B cell (primary cell): ENCODE results near the gene HIBCH. TPM values are rescaled to one million over a fixed set of nuclear protein-coding genes. Genes with fewer than 3 reads are reported as not detected.

Experiments used
- ATAC-seq: fragments of 200-7000 bp; cut with Tn5 transposase; one replicate; pipeline ENCODE4 v1.10.0; 2021; ENCODE audit warnings: low read depth, mild to moderate bottlenecking, moderate number of reproducible peaks, moderate library complexity
- CTCF ChIA-PET: fragments of 350-600 bp; sonication (Branson Sonifier 250); formaldehyde crosslinking; loops from one replicate; lab custom pipeline; 2021; ENCODE audit warnings: antibody characterized with exemption, inconsistent platforms; lab: Charles Lee
- POLR2A ChIA-PET: fragments of 350-600 bp; sonication (Branson Sonifier 250); formaldehyde crosslinking; loops from one replicate; lab custom pipeline; 2021; ENCODE audit warnings: antibody characterized with exemption; lab: Charles Lee
- DNase-seq: peaks from one replicate; pipeline ENCODE4 v3.0.0; 2013
- H2AFZ ChIP-seq: 2 replicates; pipeline ENCODE4 v1.6.1; 2012; ENCODE audit warnings: mild to moderate bottlenecking, low read depth, low read length; ENCODE audit not compliant: insufficient read depth, poor library complexity, severe bottlenecking
- H3K27ac ChIP-seq, 2 donors: 1 replicate in 1 of 2; 2 replicates in 1 of 2; pipeline ENCODE4 v1.5.1; 2012 to 2013; ENCODE audit warnings: low read length in 2 of 2, mild to moderate bottlenecking in 2 of 2, moderate library complexity in 1 of 2
- H3K27me3 ChIP-seq, 4 experiments: fragments of 200-600 bp in 1 of 4; sonication (generic) in 1 of 4; replicated peaks in 1 of 4; 1 replicate in 2 of 4; 2 replicates in 2 of 4; pipeline versions ENCODE4 v1.6.1 to v1.7.0; 2013 to 2016; ENCODE audit warnings: low read length in 3 of 4, mild to moderate bottlenecking in 2 of 4, mixed read lengths in 1 of 4, moderate library complexity in 1 of 4; ENCODE audit not compliant: insufficient read depth in 4 of 4, control insufficient read depth in 3 of 4; ENCODE audit errors: control extremely low read depth in 1 of 4
- H3K36me3 ChIP-seq, 2 experiments: replicated peaks in 1 of 2; 1 replicate in 1 of 2; 2 replicates in 1 of 2; pipeline versions ENCODE4 v1.6.1 to v1.7.1; 2013; ENCODE audit warnings: low read length in 1 of 2; ENCODE audit not compliant: insufficient read depth in 2 of 2, control insufficient read depth in 1 of 2; ENCODE audit errors: control extremely low read depth in 1 of 2, extremely low read depth in 1 of 2
- H3K4me1 ChIP-seq, 2 donors: fragments of 200-600 bp in 1 of 2; sonication (generic) in 1 of 2; 1 replicate in 1 of 2; 2 replicates in 1 of 2; pipeline versions ENCODE4 v1.5.1 to v1.6.1; 2013 to 2017; ENCODE audit warnings: low read length in 2 of 2; ENCODE audit not compliant: control insufficient read depth in 2 of 2, insufficient read depth in 2 of 2
- H3K4me2 ChIP-seq: replicated peaks from 2 replicates; pipeline ENCODE3; 2012; ENCODE audit warnings: mild to moderate bottlenecking, low read depth, low read length; ENCODE audit not compliant: poor library complexity, severe bottlenecking
- H3K4me3 ChIP-seq, 5 experiments: fragments of 200-600 bp in 1 of 5; sonication (generic) in 1 of 5; 1 replicate in 3 of 5; 2 replicates in 2 of 5; pipeline versions ENCODE4 v1.5.1 to v1.7.0; 2011 to 2016; ENCODE audit warnings: low read length in 4 of 5, mild to moderate bottlenecking in 4 of 5, low read depth in 2 of 5, control low read depth in 1 of 5, moderate library complexity in 1 of 5; ENCODE audit not compliant: insufficient read depth in 1 of 5; ENCODE audit errors: control extremely low read depth in 1 of 5, extremely low read depth in 1 of 5
- H3K79me2 ChIP-seq: fragments of 200-600 bp; sonication (generic); one replicate; pipeline ENCODE4 v1.6.0; 2016; ENCODE audit warnings: low read length; ENCODE audit not compliant: control insufficient read depth, insufficient read depth
- H3K9ac ChIP-seq: fragments of 200-600 bp; sonication (generic); 2 replicates; pipeline ENCODE4 v1.6.1; 2017; ENCODE audit warnings: mild to moderate bottlenecking, low read length, moderate library complexity
- H3K9me3 ChIP-seq, 3 donors: one replicate each; pipeline versions ENCODE4 v1.6.1 to v1.7.1; 2013; ENCODE audit warnings: low read length in 2 of 3; ENCODE audit not compliant: control insufficient read depth in 2 of 3, insufficient read depth in 1 of 3; ENCODE audit errors: control extremely low read depth in 1 of 3
- H4K20me1 ChIP-seq: 2 replicates; pipeline ENCODE4 v1.6.0; 2012; ENCODE audit warnings: mild to moderate bottlenecking, low read length; ENCODE audit not compliant: insufficient read depth, control insufficient read depth, poor library complexity, severe bottlenecking
- H3K27ac Mint-ChIP-seq: one replicate; pipeline ENCODE4 v1.8.0; 2021; ENCODE audit warnings: mixed read lengths
- H3K27me3 Mint-ChIP-seq: one replicate; pipeline ENCODE4 v1.8.0; 2021; ENCODE audit warnings: mixed read lengths
- H3K4me1 Mint-ChIP-seq: one replicate; pipeline ENCODE4 v1.8.0; 2021; ENCODE audit warnings: mixed read lengths
- H3K4me3 Mint-ChIP-seq: one replicate; pipeline ENCODE4 v1.8.0; 2021; ENCODE audit warnings: mixed read lengths
- H3K9me3 Mint-ChIP-seq: one replicate; pipeline ENCODE4 v1.8.0; 2022; ENCODE audit warnings: mixed read lengths; ENCODE audit not compliant: insufficient read depth
- CTCF ChIP-seq: fragments of 200-600 bp; IDR thresholded peaks from one replicate; pipeline ENCODE4 v1.8.0; 2022; ENCODE audit warnings: antibody characterized with exemption, mild to moderate bottlenecking
- EZH2 ChIP-seq: IDR thresholded peaks from 2 replicates; pipeline ENCODE4 v1.6.1; 2012; ENCODE audit warnings: borderline replicate concordance, low read depth, mild to moderate bottlenecking, moderate library complexity, low read length; ENCODE audit not compliant: insufficient read depth, poor library complexity, severe bottlenecking
- WGBS: methylation state at CpG from one replicate; pipeline ENCODE4 v1.1.5; 2013; ENCODE audit warnings: missing lambda C conversion rate; ENCODE audit not compliant: insufficient coverage; 5-methylcytosine and 5-hydroxymethylcytosine counted together
- intact Hi-C: fragments of 100-400 bp; cut with micrococcal nuclease; formaldehyde crosslinking; loops from one replicate; pipeline ENCODE4 v1.10.0; 2022
- polyA plus RNA-seq: library from polyadenylated mRNA; depleted of rRNA; stranded (reverse); fragments of >200 nt; gene quantifications from 2 replicates; pipeline ENCODE4 v1.2.3, GENCODE V29; 2012
- total RNA-seq, 2 donors: library from RNA; stranded (reverse); fragments of 120-200 nt in 1 of 2; gene quantifications; 1 replicate in 1 of 2; 2 replicates in 1 of 2; pipeline versions ENCODE4 v1.2.3 to v1.2.4, GENCODE V29; 2013 to 2022

The HIBCH gene
- total and polyA plus RNA-seq, 2 donors (not counting 1 experiment from before 2014, with no cell fraction given): 5.6 to 30.2 TPM

GRCh38 chr2:190335225-190335559 lies 15.6 kb upstream of the HIBCH start:
- CTCF ChIA-PET: no interaction called here
- Histone ChIP-seq H3K36me3 (no peaks in the 10 kb centered on the region), H4K20me1 (no peaks in the 10 kb centered on the region), H3K4me2 (no peak overlapping the region), H3K27ac (no peak overlapping the region), H2AFZ (no peak overlapping the region), H3K27me3 (no peaks in the 10 kb centered on the region), H3K9ac (no peak overlapping the region), H3K79me2 (no peaks in the 10 kb centered on the region), H3K4me3 (no peak overlapping the region), H3K9me3 (peaks cover 0 to 2% (median 0%) of the 10 kb centered on the region in 3 donors), H3K4me1 (no peaks in the 10 kb centered on the region)
- intact Hi-C loops: no loop called here
- Mint-ChIP-seq H3K4me3 (no peak overlapping the region), H3K27ac (no peak overlapping the region), H3K27me3 (peaks cover 10% of the 10 kb centered on the region), H3K9me3 (no peaks in the 10 kb centered on the region), H3K4me1 (no peaks in the 10 kb centered on the region)
- DNase-seq (no peak), ATAC-seq (no peak)
- no peak for TF ChIP-seq EZH2
- TF ChIP-seq CTCF: no peak
- POLR2A ChIA-PET: no interaction called here

GRCh38 chr2:190334479-190335224 lies 15.0 kb upstream of the HIBCH start:
- WGBS: 54% methylated on average over 3 of the region's 8 CpGs
- Histone ChIP-seq H3K27ac (no peak overlapping the region), H3K9ac (no peak overlapping the region), H2AFZ (no peak overlapping the region), H4K20me1 (no peaks in the 10 kb centered on the region), H3K4me2 (no peak overlapping the region), H3K79me2 (no peaks in the 10 kb centered on the region), H3K27me3 (no peaks in the 10 kb centered on the region), H3K36me3 (no peaks in the 10 kb centered on the region), H3K4me3 (no peak overlapping the region), H3K4me1 (no peaks in the 10 kb centered on the region), H3K9me3 (peaks cover 0 to 2% (median 0%) of the 10 kb centered on the region in 3 donors)
- Mint-ChIP-seq H3K4me3 (no peak overlapping the region), H3K4me1 (no peaks in the 10 kb centered on the region), H3K27ac (no peak overlapping the region), H3K9me3 (no peaks in the 10 kb centered on the region), H3K27me3 (peaks cover 16% of the 10 kb centered on the region)
- intact Hi-C loops: no loop called here
- POLR2A ChIA-PET: no interaction called here
- TF ChIP-seq EZH2: no peak
- TF ChIP-seq CTCF: no peak
- no peak for ATAC-seq
- no peak for DNase-seq
- CTCF ChIA-PET: no interaction called here
